ENCODE results near the gene RAB8B.

Gene RAB8B

DNA sequence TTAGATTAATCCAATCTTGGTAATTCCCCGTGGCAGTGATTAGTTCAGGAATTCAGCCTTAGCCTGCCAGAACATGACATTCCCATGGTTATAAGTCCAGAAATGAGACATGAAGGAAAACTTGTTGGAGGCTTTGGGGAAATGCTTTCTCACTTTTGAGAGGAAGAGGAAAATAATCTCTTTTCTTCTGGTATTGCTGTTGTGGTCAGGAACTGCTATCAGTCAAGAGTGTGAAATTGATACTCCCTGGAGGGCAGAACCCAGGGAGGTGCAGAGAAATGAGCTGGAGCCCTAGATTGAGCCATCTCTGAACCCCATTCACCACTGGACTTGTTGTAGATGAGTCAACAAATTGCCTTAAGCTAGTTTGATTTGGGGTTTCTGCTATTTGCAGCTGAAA is 49.4 kb downstream of the RAB8B start:
- DNase-seq: no peak

DNA sequence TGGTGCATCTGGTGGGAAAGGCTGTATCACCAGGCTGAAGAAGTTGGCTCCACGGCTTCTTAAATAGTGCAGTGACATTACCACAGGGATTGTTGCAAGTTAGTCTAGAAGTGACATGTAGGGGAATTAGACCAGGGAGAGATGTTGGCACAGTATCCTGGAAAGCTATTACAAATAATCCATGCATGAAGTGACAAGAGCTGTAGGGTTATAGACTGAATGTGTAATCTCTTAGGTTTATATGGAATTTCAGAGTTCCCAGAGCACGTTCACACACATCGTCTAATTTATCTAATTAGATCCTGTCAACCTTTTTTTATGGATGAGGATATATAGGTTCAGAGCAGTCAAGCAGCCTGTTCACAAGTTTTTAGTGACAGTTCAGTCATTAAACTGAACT is 50.7 kb downstream of the RAB8B start:
- no peak for DNase-seq

GRCh38 chr15:63241316-63241715 is 51.9 kb downstream of the RAB8B start:
- no peak for DNase-seq

DNA sequence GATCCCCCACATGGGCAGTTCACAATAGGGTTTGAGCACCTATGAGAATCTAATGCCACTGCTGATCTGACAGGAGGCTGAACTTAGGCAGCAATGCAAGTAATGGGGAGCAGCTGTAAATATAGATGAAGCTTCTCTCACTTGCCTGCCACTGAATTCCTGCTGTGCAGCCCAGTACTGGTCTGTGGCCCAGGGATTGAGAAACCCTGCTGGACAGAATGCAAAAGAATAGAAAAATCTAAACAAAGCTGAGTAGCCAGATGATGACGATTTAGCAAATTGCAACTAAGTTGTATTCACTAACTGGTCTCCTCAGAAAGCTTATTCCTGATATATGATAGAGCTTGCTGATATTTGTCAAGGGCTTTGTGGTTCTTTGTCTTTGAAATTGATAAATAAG is 53.7 kb downstream of the RAB8B start:
- DNase-seq: no peak

DNA sequence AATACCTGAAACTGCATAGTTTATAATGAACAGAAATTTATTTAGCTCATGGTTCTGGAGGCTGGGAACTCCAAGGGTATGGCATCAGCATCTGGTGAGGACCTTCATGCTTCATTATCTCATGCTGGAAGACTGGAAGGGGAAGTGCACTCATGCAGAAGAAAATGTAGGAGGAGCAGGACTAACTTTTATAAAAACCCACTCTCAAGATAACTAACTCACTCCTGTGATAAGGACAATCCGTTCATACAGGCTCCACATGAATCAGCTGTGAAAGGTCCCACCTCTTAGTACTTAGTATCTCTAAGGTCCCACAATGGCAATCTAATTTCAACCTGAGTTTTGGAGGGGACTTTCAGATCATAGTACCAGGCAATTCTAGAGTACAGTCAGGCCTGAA is 54.4 kb downstream of the RAB8B start:
- DNase-seq: no peak

DNA sequence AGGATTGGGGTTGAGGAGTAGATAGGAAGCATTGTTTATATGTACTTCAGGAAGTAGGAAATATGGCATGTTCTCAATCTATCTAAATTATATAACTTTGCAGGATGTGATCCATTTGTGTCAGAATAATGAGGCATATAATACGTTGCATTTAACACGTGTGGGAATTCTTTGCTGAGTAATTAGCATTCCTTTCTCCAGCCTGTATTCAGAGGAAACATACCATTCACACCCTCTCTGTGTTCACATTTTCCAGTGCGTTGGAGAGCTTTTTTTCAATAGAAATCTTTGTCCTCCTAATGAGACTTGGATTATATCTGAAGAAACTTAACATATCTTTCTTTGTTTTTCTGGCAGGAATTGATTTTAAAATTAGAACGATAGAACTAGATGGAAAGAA is 55.0 kb downstream of the RAB8B start:
- no peak for DNase-seq

DNA sequence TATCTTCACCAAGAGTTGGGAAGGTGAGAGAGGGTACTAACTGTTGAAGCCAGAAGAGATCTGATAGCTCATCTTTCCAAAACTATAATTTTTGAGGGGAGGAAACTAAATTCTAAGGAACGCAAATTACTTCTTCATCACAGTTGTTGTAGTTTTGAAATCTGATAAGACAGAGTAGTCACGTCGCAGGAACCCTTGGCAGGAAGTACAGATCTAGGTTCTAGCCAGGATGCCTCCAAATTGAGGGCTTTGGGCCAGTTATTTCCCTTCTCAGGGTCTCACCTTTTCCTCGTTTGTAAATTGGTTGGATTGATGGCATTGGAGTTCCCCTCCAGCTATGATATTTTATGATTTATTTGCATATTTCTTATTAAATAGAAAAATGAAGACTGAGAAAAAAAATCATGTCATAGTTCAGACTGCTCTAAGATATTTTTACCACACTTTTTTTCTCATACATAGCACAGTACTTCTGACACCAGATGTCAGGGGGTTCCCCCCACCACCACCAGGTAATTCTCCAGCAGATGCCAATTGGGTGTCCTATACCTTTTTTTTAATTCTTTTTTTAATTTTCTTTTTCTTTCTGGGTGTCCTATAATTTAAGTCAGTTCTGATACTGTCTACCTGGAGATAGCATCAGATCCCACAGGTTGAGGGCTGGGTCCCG is 55.7 kb downstream of the RAB8B start:
- DNase-seq: no peak

DNA sequence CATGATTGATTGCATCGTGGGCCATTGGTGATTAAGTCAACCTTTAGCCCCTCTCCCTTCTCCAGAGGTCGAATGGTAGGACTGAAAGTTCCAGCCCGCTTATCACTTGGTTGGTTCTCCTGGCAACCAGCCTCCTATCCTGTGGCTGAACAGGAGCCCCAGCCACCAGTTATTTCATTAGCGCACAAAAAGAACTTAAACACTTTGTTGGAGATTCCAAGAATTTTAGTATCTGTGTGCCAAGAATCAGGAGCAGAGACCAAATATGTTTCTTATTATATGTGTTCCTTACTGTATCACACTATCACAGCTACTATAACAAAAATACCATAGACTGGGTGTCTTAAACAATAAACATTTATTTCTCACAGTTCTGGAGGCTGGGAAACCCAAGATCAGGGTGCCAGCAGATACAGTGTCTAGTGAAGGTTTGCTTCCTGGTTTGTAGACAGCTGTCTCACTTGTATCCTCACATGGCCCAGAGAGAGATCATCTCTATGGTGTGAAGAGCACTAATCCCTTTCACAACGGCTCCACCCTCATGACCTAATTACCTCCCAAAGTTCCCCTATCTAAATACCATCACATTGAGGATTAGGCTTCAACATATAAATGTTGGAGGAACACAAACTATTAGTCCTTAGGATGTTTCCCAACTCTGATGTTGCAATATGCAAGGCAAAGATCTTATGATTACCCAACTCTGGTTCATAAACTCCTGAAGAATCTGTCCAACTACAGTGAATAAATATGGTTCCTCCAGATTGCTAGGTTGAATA is 57.5 kb downstream of the RAB8B start:
- no peak for DNase-seq

- no peak for DNase-seq
Observed at GRCh38 chr15:63250312-63250965, 61.0 kb downstream of the RAB8B start.

- DNase-seq: no peak
Observed at GRCh38 chr15:63251701-63252100, 62.3 kb downstream of the RAB8B start.

DNA sequence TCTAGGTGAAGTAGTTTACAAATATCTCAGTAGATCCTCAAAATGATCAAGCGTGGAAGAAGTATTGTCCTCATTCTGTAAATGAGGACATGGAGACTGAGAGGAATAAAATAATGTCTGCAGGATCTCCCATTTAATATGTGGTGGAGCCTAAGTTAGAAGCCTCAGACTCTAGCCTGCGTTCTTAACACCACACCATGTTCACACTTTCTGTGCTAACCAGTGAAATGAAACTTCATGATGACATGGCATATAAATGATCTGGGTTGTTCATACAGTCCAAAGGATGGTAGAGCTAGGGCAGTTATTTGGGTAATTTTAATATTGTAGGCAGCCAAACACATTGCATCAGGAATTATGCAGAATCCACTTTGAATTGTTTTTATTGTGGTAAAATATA is 62.9 kb downstream of the RAB8B start:
- no peak for DNase-seq

DNA sequence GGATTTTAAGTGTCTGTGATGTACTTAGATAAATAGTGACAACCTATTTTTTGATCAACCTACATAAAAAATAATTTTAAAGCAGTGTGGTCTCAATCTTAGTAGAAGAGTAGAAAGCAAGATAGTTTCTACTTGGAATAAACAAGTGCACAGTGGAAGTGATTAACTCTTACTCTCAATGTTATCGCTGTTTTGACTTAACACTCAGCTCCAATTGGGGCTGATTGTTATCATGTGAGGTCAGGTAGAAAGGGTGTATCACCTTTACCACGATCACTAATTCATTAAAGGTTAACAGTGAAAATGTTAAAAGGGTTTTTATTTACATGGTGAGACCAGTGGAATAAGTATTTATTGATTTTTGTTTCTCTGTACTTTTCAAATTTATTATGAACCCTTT is 65.6 kb downstream of the RAB8B start:
- DNase-seq: no peak

DNA sequence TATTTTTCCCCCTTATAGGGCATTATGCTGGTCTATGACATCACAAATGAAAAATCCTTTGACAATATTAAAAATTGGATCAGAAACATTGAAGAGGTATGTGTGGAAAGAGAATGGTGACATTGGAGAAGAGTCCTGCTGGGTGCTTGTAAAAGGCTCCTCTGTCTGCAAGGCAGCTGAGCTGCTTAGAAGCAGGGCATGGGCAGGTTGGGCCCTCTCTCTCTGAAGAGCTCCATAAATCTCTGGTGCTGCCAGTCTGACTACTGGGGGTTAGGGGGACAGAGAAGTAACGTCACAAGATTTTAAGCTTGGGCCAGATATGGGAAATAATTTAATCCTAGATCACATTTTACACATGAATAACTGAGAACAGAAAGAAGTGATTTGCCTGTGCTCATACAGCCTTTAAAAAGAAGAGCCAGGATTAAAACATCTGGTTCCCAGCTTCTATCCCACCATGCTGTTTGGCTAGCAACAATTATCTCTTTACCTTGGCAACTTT is 66.1 kb downstream of the RAB8B start:
- DNase-seq: no peak

GRCh38 chr15:63256433-63257274 is 67.2 kb downstream of the RAB8B start:
- no peak for DNase-seq

GRCh38 chr15:63258658-63259057 is 69.3 kb downstream of the RAB8B start:
- DNase-seq: no peak

DNA sequence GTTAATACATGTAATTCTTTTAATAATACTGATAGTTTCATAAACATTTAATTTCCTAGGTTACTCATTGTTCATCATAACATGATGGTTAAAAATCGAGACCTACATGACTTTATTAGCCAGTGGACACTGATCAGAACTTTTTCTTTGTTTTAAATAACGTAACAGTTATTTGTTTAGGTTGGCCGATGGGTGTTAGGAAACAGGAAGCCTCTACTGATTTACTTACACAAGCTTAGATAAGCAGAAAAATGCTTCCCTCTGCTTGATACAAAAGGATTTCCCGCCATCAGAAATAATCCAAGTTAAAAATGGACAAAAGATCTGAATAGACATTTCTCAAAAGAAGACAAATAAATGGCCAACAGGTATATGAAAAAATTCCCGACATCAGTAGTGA is 71.4 kb downstream of the RAB8B start:
- no peak for DNase-seq

DNA sequence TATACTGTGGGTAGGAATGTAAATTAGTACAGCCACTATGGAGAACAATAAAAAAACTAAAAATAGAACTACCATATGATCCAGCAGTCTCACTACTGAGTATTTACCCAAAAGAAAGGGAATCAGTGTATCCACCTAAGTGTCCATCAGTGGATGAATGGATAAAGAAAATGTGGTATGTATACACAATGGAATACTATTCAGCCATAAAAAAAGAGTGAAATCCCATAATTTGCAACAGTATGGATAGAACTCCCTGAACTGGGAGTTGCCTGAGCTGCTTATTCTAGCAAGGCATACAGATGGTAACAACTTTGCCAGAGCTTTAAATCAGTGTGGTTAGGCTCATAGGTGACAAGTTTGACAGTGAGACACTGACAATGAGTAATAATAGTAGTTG is 71.9 kb downstream of the RAB8B start:
- no peak for DNase-seq

DNA sequence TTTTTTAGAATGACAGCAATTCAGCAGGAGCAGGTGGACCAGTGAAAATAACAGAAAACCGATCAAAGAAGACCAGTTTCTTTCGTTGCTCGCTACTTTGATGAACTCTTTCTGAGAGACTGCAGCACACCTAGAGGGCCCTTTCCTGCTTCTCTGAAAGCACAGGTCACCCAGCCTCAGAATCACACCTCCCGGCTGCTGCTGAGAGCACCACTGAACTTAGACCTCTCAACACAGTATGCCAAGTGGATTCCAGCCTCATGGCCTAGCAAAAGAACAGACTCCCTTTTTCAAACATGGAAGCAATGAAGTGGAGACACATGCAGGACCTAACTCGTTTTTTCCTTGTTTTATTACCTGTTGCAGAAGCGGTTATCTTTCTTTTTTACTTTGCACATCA is 74.1 kb downstream of the RAB8B start:
- no peak for DNase-seq

GRCh38 chr15:63264688-63265293 is 75.4 kb downstream of the RAB8B start:
- no peak for DNase-seq

DNA sequence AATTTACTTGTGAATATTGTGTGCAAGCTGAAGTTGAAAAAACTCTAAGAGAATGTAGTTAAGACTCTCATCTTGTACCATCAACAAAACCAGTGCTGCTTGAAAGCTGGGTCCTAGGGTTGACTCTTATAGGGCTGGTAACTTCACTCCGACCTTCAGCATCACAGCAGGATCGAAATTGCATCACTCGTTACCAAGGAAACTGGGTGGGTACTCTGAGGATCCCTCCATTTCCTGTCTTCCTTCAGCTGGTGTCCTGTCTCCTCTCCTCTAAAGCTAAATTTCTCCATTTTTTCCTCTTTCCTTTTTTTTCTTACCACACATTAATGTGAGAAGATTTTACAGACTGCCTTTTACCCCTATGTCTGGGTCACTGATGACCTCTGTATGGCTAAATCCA is 85.0 kb downstream of the RAB8B start:
- no peak for DNase-seq

DNA sequence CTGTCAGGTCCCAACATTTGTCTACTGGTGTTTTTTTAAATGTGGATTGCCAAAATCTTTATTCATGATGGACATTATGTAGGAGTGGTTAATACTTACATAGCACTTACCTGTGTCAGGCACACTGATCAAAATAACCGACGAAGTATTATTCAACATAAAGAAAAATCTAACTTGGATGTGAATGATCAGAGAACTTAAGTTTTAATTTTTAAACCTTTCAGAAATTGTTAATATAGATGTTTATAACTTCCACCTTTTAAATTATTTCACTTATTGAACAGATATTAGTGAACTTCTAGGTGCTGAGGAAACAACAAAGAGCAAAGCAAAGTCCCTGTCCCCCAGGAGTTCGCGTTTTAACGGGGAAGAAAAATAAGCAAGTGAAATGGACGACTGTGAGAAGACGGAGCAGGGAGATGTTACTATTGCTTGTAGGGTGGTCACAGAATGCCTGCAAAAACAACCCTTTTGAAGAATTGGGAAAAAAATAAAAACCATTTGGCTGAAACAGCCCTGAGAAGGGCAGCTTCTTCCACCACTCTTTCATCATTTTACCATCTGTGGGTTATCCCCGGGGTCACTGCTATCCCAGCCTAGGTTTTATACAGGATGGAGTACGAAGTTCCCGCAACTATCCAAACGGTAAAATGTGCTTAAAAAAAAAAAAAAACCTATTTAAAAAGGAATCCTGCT is 87.1 kb downstream of the RAB8B start:
- no peak for DNase-seq

All from activated naive CD4-positive, alpha-beta T cell (primary cell).